Transverse colon (tissue), 4 donors: Measurements from ENCODE around the gene TDRD9. TPM values are rescaled to one million over a fixed set of nuclear protein-coding genes. Genes with fewer than 3 reads are reported as not detected.

Experiments
- DNase-seq: peaks from one replicate; pipeline ENCODE4 v3.0.0-alpha.2; 2019
- H3K27ac ChIP-seq, 4 donors: fragments of 200-600 bp; sonication (generic); 2 replicates each; pipeline ENCODE4 v1.5.1; 2016 to 2018; ENCODE audit warnings: inconsistent platforms in 4 of 4
- H3K27me3 ChIP-seq: fragments of 200-600 bp; sonication (generic); 2 replicates; pipeline ENCODE4 v1.5.1; 2017; ENCODE audit warnings: inconsistent platforms
- H3K36me3 ChIP-seq, 4 donors: fragments of 200-600 bp; sonication (generic); 2 replicates each; pipeline ENCODE4 v1.5.1; 2017 to 2019; ENCODE audit warnings: inconsistent platforms in 4 of 4
- H3K4me1 ChIP-seq, 4 donors: fragments of 200-600 bp; sonication (generic); 2 replicates each; pipeline ENCODE4 v1.5.1; 2017 to 2020; ENCODE audit warnings: inconsistent platforms in 4 of 4
- H3K4me3 ChIP-seq, 4 donors: fragments of 200-600 bp; sonication (generic); 1 replicate in 1 of 4; 2 replicates in 3 of 4; pipeline versions ENCODE4 v1.5.1 to v1.6.1; 2017 to 2019; ENCODE audit warnings: inconsistent platforms in 4 of 4
- H3K9me3 ChIP-seq, 2 donors: fragments of 200-600 bp; sonication (generic); 2 replicates each; pipeline ENCODE4 v1.5.1; 2017 to 2019; ENCODE audit warnings: inconsistent platforms in 2 of 2
- CTCF ChIP-seq, 5 experiments: fragments of 200-600 bp in 3 of 5; fragments of 450-650 bp in 2 of 5; sonication (generic) in 3 of 5; IDR thresholded peaks; 1 replicate in 2 of 5; 2 replicates in 3 of 5; pipeline ENCODE4 v1.5.1; 2016 to 2017; ENCODE audit warnings: antibody characterized with exemption in 5 of 5, inconsistent platforms in 3 of 5, mild to moderate bottlenecking in 2 of 5, moderate library complexity in 1 of 5
- EP300 ChIP-seq: sonication (generic); formaldehyde crosslinking; IDR thresholded peaks from one replicate; pipeline ENCODE4 v1.6.1; 2017; ENCODE audit warnings: antibody characterized with exemption, low read depth
- POLR2A ChIP-seq: fragments of 450-650 bp; IDR thresholded peaks from one replicate; pipeline ENCODE4 v1.6.1; 2016; ENCODE audit warnings: antibody characterized with exemption, mild to moderate bottlenecking, moderate library complexity
- POLR2AphosphoS5 ChIP-seq, 3 donors: sonication (generic); formaldehyde crosslinking; IDR thresholded peaks; one replicate each; pipeline ENCODE4 v1.6.1; 2016; ENCODE audit warnings: antibody characterized with exemption in 3 of 3
- WGBS, 2 donors: methylation state at CpG; one replicate each; pipeline ENCODE4 v1.1.5; 2018; ENCODE audit warnings: low coverage in 1 of 2; 5-methylcytosine and 5-hydroxymethylcytosine counted together
- in situ Hi-C, 4 donors: fragments of 200-750 bp; cut with MboI; loops; one replicate each; pipeline versions ENCODE4 v1.15.0 to v1.15.1; 2017; ENCODE audit warnings: low sequenced_read_pairs in 3 of 4, low pct_ligation_motif_present in 1 of 4, low pct_unique_long_range_greater_than_20kb in 1 of 4
- intact Hi-C: fragments of 100-400 bp; cut with DNase I; formaldehyde crosslinking; loops from one replicate; pipeline ENCODE4 v1.15.1; 2023; ENCODE audit warnings: low total_unique reads
- total RNA-seq, 4 donors: library from RNA; depleted of rRNA; stranded (reverse); fragments of >200 nt; gene quantifications; one replicate each; pipeline ENCODE4 v1.1.0, GENCODE V29; 2016

TDRD9 gene
- total RNA-seq, 4 donors from 2014 or later = 0.55 to 0.79 TPM; not detected in 2

- Histone ChIP-seq H3K27me3 (peaks cover 26% of the 10 kb centered on the region), H3K9me3 (no peaks in the 10 kb centered on the region), H3K27ac (no peak overlapping the region), H3K4me1 (no peaks in the 10 kb centered on the region), H3K36me3 (no peaks in the 10 kb centered on the region), H3K4me3 (no peak overlapping the region)
- in situ Hi-C loops (loop anchor here in 1 of 4 donors (25.0 kb wide), 1 partner anchor 185 kb away; no protein-coding TSS in a partner anchor), intact Hi-C loops (no loop called here)
- no peak for DNase-seq
- TF ChIP-seq POLR2AphosphoS5 (IDR thresholded peaks at IDR 0.05) = no peak
- TF ChIP-seq POLR2A = no peak
- no peak for TF ChIP-seq CTCF (IDR thresholded peaks at IDR 0.05)
- TF ChIP-seq EP300 = no peak
- WGBS, 2 donors = 40 to 84% methylated on average over 2 to 8 of the region's 8 CpGs
Observed at GRCh38 chr14:103997391-103997790, 69.1 kb downstream of the TDRD9 start.

GRCh38 chr14:103998027-103998426 lies 69.8 kb downstream of the TDRD9 start:
- Histone ChIP-seq H3K9me3 (no peaks in the 10 kb centered on the region), H3K4me1 (no peaks in the 10 kb centered on the region), H3K27me3 (peaks cover 26% of the 10 kb centered on the region), H3K4me3 (no peak overlapping the region), H3K36me3 (no peaks in the 10 kb centered on the region), H3K27ac (no peak overlapping the region)
- intact Hi-C loops = no loop called here
- in situ Hi-C loops = loop anchor here in 1 of 4 donors (25.0 kb wide), 1 partner anchor 186 kb away; no protein-coding TSS in a partner anchor
- DNase-seq = no peak
- TF ChIP-seq POLR2AphosphoS5 (IDR thresholded peaks at IDR 0.05) (no peak), POLR2A (no peak), EP300 (no peak), CTCF (IDR thresholded peaks at IDR 0.05) (no peak)
- 92 to 100% methylated on average over 3 to 10 of the region's 10 CpGs for WGBS, 2 donors

- Histone ChIP-seq H3K27ac (no peak overlapping the region), H3K36me3 (no peaks in the 10 kb centered on the region), H3K27me3 (peaks cover 17% of the 10 kb centered on the region), H3K4me3 (no peak overlapping the region), H3K9me3 (no peaks in the 10 kb centered on the region), H3K4me1 (no peaks in the 10 kb centered on the region)
- intact Hi-C loops = no loop called here
- TF ChIP-seq EP300 (no peak), POLR2A (no peak), POLR2AphosphoS5 (IDR thresholded peaks at IDR 0.05) (no peak), CTCF (IDR thresholded peaks at IDR 0.05) (no peak)
- 79 to 85% methylated on average over 7 of the region's 7 CpGs for WGBS, 2 donors
- no peak for DNase-seq
- in situ Hi-C loops = loop anchor here in 1 of 4 donors (25.0 kb wide), 1 partner anchor 188 kb away; no protein-coding TSS in a partner anchor
Observed at GRCh38 chr14:103999795-104000440, 71.7 kb downstream of the TDRD9 start.

- Histone ChIP-seq H3K4me3 (no peak overlapping the region), H3K4me1 (no peaks in the 10 kb centered on the region), H3K27me3 (peaks cover 6% of the 10 kb centered on the region), H3K27ac (no peak overlapping the region), H3K9me3 (no peaks in the 10 kb centered on the region), H3K36me3 (no peaks in the 10 kb centered on the region)
- DNase-seq = no peak
- intact Hi-C loops = no loop called here
- TF ChIP-seq POLR2A = no peak
- no peak for TF ChIP-seq CTCF (IDR thresholded peaks at IDR 0.05)
- no peak for TF ChIP-seq EP300
- TF ChIP-seq POLR2AphosphoS5 (IDR thresholded peaks at IDR 0.05) = no peak
- 64 to 86% methylated on average over 4 of the region's 4 CpGs for WGBS, 2 donors
- in situ Hi-C loops = no loop called here
Observed at GRCh38 chr14:104001003-104001402, 72.7 kb downstream of the TDRD9 start.
